K562 (cell line): ENCODE measurements around the gene TMEM205.

ENCODE experiments used
- MLLT1 ChIP-seq, 2 experiments: fragments of 450-650 bp; IDR thresholded peaks; 2 replicates each; pipeline ENCODE4 v1.6.1; 2016
- MYC ChIP-seq, 2 experiments: fragments of 250-450 bp in 1 of 2; sonication (Bioruptor Pico) in 1 of 2; IDR thresholded peaks; 2 replicates each; pipeline versions ENCODE4 v1.5.1 to v1.6.1; 2012 to 2021; ENCODE audit warnings: low read depth in 2 of 2, borderline replicate concordance in 1 of 2, improper control_type of control experiment in 1 of 2, low read length in 1 of 2, mild to moderate bottlenecking in 1 of 2, moderate library complexity in 1 of 2
- RB1 ChIP-seq: fragments of 450-650 bp; IDR thresholded peaks from 2 replicates; pipeline ENCODE4 v1.6.1; 2017; ENCODE audit warnings: low read depth, mild to moderate bottlenecking
- SIX5 ChIP-seq, 2 experiments: IDR thresholded peaks; 2 replicates each; pipeline ENCODE4 v1.6.1; 2011; ENCODE audit warnings: low read length in 2 of 2, borderline replicate concordance in 1 of 2, low read depth in 1 of 2, mild to moderate bottlenecking in 1 of 2, moderate library complexity in 1 of 2; ENCODE audit not compliant: insufficient read depth in 1 of 2
- ZNF311 ChIP-seq: fragments of 250-450 bp; sonication (Bioruptor Pico); IDR thresholded peaks from 2 replicates; pipeline ENCODE4 v1.4.0; 2020; ENCODE audit warnings: mild to moderate bottlenecking, moderate library complexity

DNA sequence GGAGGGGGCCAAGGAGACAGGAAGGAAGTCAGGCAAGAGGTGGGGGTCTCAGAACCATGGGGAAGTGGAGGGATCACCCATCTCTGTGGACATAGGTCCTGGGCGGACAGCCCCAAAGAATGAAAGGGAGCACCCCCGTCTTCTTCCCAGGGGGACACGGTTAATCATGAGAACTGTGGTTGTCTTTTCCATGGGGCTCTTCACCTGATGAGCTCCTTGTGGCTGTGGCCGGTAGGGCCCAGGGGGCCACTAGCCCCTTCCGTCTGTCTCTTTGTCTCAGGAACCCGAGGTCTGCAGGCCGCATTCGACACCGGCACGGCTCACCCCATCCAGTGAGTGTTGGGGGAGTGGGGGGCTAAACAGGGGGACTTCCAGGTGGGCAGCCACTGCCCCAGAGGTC lies 17.8 kb upstream of the TMEM205 start:
- TF ChIP-seq MLLT1 (IDR thresholded peaks at IDR 0.05), result no peak
- no peak for TF ChIP-seq ZNF311
- TF ChIP-seq RB1, result no peak
- no peak for TF ChIP-seq MYC (IDR thresholded peaks at IDR 0.05; ENCODE audit: low read depth, low read length)
- TF ChIP-seq MYC (CRISPR knock-in tag; IDR thresholded peaks at IDR 0.05; ENCODE audit: borderline replicate concordance, low read depth), result no peak
- TF ChIP-seq SIX5 (IDR thresholded peaks at IDR 0.05; ENCODE audit: borderline replicate concordance in 1 of 2, insufficient read depth in 1 of 2, low read depth in 1 of 2, low read length in 2 of 2), result no peak
